ENCODE measurements around the gene SORL1. TPM values are rescaled to one million over a fixed set of nuclear protein-coding genes. Genes with fewer than 3 reads are reported as not detected.

The SORL1 gene
- total and polyA plus RNA-seq, 2 experiments from 2014 or later = 6.4 to 18.2 TPM

GRCh38 chr11:121669422-121669821, 217.3 kb downstream of the SORL1 start:
- Histone ChIP-seq H3K4me3 (no peak overlapping the region), H3K36me3 (no peaks in the 10 kb centered on the region), H3K4me1 (ENCODE audit: low read depth) (peaks cover 27% of the 10 kb centered on the region), H3K9me3 (ENCODE audit: low read depth) (no peaks in the 10 kb centered on the region), H3K27ac (no peak overlapping the region), H3K27me3 (no peaks in the 10 kb centered on the region)
- DNase-seq (ENCODE audit: low read depth in 1 of 2, low spot score in 1 of 2) = no peak
- TF ChIP-seq CTCF (IDR thresholded peaks at IDR 0.05; ENCODE audit: low read depth, low read length) = no peak

- H3K27ac ChIP-seq = no peak overlapping the region
- H3K4me3 ChIP-seq = no peak overlapping the region
- no peaks in the 10 kb centered on the region for H3K36me3 ChIP-seq
- TF ChIP-seq CTCF (IDR thresholded peaks at IDR 0.05; ENCODE audit: low read depth, low read length) = no peak
- no peaks in the 10 kb centered on the region for H3K27me3 ChIP-seq
- H3K4me1 ChIP-seq (ENCODE audit: low read depth) = peaks cover 27% of the 10 kb centered on the region
- H3K9me3 ChIP-seq (ENCODE audit: low read depth) = no peaks in the 10 kb centered on the region
- DNase-seq (ENCODE audit: low read depth in 1 of 2, low spot score in 1 of 2) = no peak
Measured at GRCh38 chr11:121670266-121670665, 218.2 kb downstream of the SORL1 start.

- peaks cover 27% of the 10 kb centered on the region for H3K4me1 ChIP-seq (ENCODE audit: low read depth)
- no peaks in the 10 kb centered on the region for H3K36me3 ChIP-seq
- H3K27ac ChIP-seq = peak overlapping the region; percentile 1
- no peaks in the 10 kb centered on the region for H3K9me3 ChIP-seq (ENCODE audit: low read depth)
- H3K27me3 ChIP-seq = no peaks in the 10 kb centered on the region
- DNase-seq (ENCODE audit: low read depth in 1 of 2, low spot score in 1 of 2) = peak in 1 of 2 donors; percentile 40
- H3K4me3 ChIP-seq = no peak overlapping the region
- TF ChIP-seq CTCF (IDR thresholded peaks at IDR 0.05; ENCODE audit: low read depth, low read length) = no peak
Measured at GRCh38 chr11:121670805-121671282, 218.7 kb downstream of the SORL1 start.

GRCh38 chr11:121671283-121672168, 219.4 kb downstream of the SORL1 start:
- Histone ChIP-seq H3K36me3 (no peaks in the 10 kb centered on the region), H3K27ac (peak overlapping the region; percentile 1), H3K4me3 (no peak overlapping the region), H3K27me3 (no peaks in the 10 kb centered on the region), H3K9me3 (ENCODE audit: low read depth) (no peaks in the 10 kb centered on the region), H3K4me1 (ENCODE audit: low read depth) (peaks cover 27% of the 10 kb centered on the region)
- peak in 1 of 2 donors; percentile 74 for DNase-seq (ENCODE audit: low read depth in 1 of 2, low spot score in 1 of 2)
- no peak for TF ChIP-seq CTCF (IDR thresholded peaks at IDR 0.05; ENCODE audit: low read depth, low read length)

- Histone ChIP-seq H3K27me3 (no peaks in the 10 kb centered on the region), H3K36me3 (no peaks in the 10 kb centered on the region), H3K9me3 (ENCODE audit: low read depth) (no peaks in the 10 kb centered on the region), H3K4me1 (ENCODE audit: low read depth) (peaks cover 27% of the 10 kb centered on the region), H3K4me3 (no peak overlapping the region), H3K27ac (no peak overlapping the region)
- TF ChIP-seq CTCF (IDR thresholded peaks at IDR 0.05; ENCODE audit: low read depth, low read length) = no peak
- DNase-seq (ENCODE audit: low read depth in 1 of 2, low spot score in 1 of 2) = peak; percentile 19 to 70
Measured at GRCh38 chr11:121672630-121673487, 220.7 kb downstream of the SORL1 start.

All from cardiac muscle cell (in vitro differentiated cells and primary cell).